Spleen (tissue), 11 donors: ENCODE measurements around the gene SPRN. TPM values are rescaled to one million over a fixed set of nuclear protein-coding genes. Genes with fewer than 3 reads are reported as not detected.
A peak's percentile ranks its signal among the peaks of the same experiment; 100 is the strongest.

ENCODE experiments used
- DNase-seq: peaks from one replicate; pipeline ENCODE4 v3.0.0-alpha.2; 2020
- H3K27ac ChIP-seq, 8 donors: fragments of 200-600 bp; sonication (generic) in 7 of 8; 1 replicate in 4 of 8; 2 replicates in 4 of 8; pipeline versions ENCODE4 v1.5.0 to v1.8.0; 2016 to 2021; ENCODE audit warnings: inconsistent platforms in 4 of 8, mild to moderate bottlenecking in 4 of 8, moderate library complexity in 1 of 8
- H3K27me3 ChIP-seq, 7 donors: fragments of 200-600 bp; sonication (generic) in 6 of 7; replicated peaks in 1 of 7; 1 replicate in 4 of 7; 2 replicates in 3 of 7; pipeline versions ENCODE4 v1.5.0 to v1.8.0; 2016 to 2021; ENCODE audit warnings: inconsistent platforms in 3 of 7, mild to moderate bottlenecking in 1 of 7
- H3K36me3 ChIP-seq, 6 donors: fragments of 200-600 bp; sonication (generic) in 5 of 6; 1 replicate in 4 of 6; 2 replicates in 2 of 6; pipeline versions ENCODE4 v1.5.0 to v1.8.0; 2016 to 2021; ENCODE audit warnings: inconsistent platforms in 2 of 6
- H3K4me1 ChIP-seq, 6 donors: fragments of 200-600 bp; sonication (generic) in 5 of 6; 1 replicate in 3 of 6; 2 replicates in 3 of 6; pipeline versions ENCODE4 v1.5.0 to v1.8.0; 2016 to 2021; ENCODE audit warnings: inconsistent platforms in 3 of 6
- H3K4me3 ChIP-seq, 8 donors: fragments of 200-600 bp; sonication (generic) in 7 of 8; 1 replicate in 4 of 8; 2 replicates in 4 of 8; pipeline versions ENCODE4 v1.5.0 to v1.8.0; 2016 to 2021; ENCODE audit warnings: inconsistent platforms in 4 of 8, mild to moderate bottlenecking in 4 of 8, moderate library complexity in 2 of 8
- H3K9me3 ChIP-seq, 8 donors: fragments of 200-600 bp; sonication (generic) in 7 of 8; 1 replicate in 4 of 8; 2 replicates in 4 of 8; pipeline versions ENCODE4 v1.5.0 to v1.8.0; 2016 to 2021; ENCODE audit warnings: inconsistent platforms in 4 of 8
- CTCF ChIP-seq, 11 experiments: fragments of 200-600 bp in 7 of 11; fragments of 450-650 bp in 4 of 11; sonication (generic) in 4 of 11; IDR thresholded peaks in 8 of 11; conservative IDR thresholded peaks in 3 of 11; 1 replicate in 7 of 11; 2 replicates in 4 of 11; pipeline versions ENCODE4 v1.4.0 to v1.8.0; 2016 to 2021; ENCODE audit warnings: antibody characterized with exemption in 11 of 11, inconsistent platforms in 4 of 11, mild to moderate bottlenecking in 1 of 11
- POLR2A ChIP-seq, 3 donors: fragments of 450-650 bp; IDR thresholded peaks; one replicate each; pipeline ENCODE4 v1.5.1; 2017; ENCODE audit warnings: antibody characterized with exemption in 3 of 3, mild to moderate bottlenecking in 1 of 3
- POLR2AphosphoS5 ChIP-seq, 3 donors: sonication (generic); formaldehyde crosslinking; IDR thresholded peaks; one replicate each; pipeline ENCODE4 v1.5.1; 2017; ENCODE audit warnings: antibody characterized with exemption in 3 of 3
- WGBS, 5 donors: extraction: QIAGEN DNeasy Blood & Tissue Kit in 3 of 5; methylation state at CpG; one replicate each; pipeline versions ENCODE4 v1.1.5 to v1.1.7; 2013 to 2018; 5-methylcytosine and 5-hydroxymethylcytosine counted together
- intact Hi-C: fragments of 100-400 bp; cut with DNase I; formaldehyde crosslinking; loops from one replicate; pipeline ENCODE4 v1.15.0; 2023; ENCODE audit warnings: low total_unique reads
- polyA plus RNA-seq, 3 donors: library from polyadenylated mRNA; stranded (reverse); fragments of 200-250 nt; gene quantifications; one replicate each; pipeline ENCODE4 v1.2.1, GENCODE V29; 2013
- total RNA-seq, 7 donors: library from RNA; depleted of rRNA in 3 of 7; stranded (reverse); fragments of >200 nt in 3 of 7; fragmentation: NEBNext Ultra II Directional in 4 of 7; extraction: Animal tissue kit (Norgen Biotek cat#: 25700) in 4 of 7; gene quantifications; one replicate each; pipeline versions ENCODE4 v1.1.0 to v1.2.1, GENCODE V29; 2016 to 2021
- donor health status: healthy with polysubstance abuse.
- donor health status: DM: no; HTN: no; CAD: no; lungs with moderate emphysema.
- donor health status: DM: no; HTN: no; CAD: no.
- donor health status: Bipolar disorder and iron deficiency.
- donor health status: healthy.
- donor health status: DM: no; HTN: no; CAD: no.
- donor health status: DM: yes; HTN: yes; CAD: no.

The SPRN gene
- total and polyA plus RNA-seq, 10 donors = 0.14 to 0.58 (median 0.21) TPM; not detected in 4

- 33 to 36% (median 35%) methylated on average over 27 of the region's 27 CpGs for WGBS, 5 donors
- TF ChIP-seq CTCF (IDR thresholded peaks at IDR 0.05 in 8 of 11, conservative IDR thresholded peaks at IDR 0.05 in 3 of 11) (no peak), POLR2A (IDR thresholded peaks at IDR 0.05) (no peak), POLR2AphosphoS5 (IDR thresholded peaks at IDR 0.05) (no peak)
Observed at GRCh38 chr10:133393401-133394063, 30.9 kb downstream of the SPRN start.

DNA sequence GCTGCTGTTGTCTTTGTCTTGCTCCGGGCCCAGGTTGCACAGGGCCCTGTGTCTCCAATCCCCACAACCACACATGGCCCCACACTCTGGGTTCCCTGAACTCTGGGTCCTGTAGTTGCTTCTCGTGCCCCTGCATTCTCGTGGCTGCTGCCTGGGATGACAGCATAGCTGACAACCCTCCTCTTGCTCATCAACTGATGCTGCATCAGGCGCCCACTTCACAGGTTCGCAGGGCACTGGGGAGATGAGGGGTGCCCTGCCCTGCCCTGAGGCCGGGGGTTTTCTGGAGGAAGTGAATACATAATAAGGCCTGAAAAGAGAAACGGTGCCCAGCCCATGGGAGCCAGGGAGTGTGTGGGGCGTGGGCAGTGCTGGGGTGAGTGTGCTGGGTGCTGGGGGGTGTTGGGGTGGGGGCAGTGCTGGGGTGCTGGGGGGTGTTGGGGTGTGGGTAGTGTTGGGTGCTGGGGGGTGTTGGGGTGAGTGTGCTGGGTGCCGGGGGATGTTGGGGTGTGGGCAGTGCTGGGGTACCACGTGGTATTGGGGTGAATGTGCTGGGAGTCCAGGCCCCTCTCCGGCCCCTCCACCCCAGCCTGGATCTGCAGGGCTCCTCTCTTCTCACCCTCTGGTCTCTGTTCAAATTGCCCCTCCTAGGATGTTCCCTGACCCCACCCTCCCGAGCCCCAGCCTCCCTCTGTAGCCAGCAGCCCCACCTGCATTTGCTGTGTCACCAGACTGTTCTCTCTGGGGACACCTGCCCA lies 32.5 kb downstream of the SPRN start:
- WGBS, 5 donors = 66 to 83% (median 74%) methylated on average over 10 to 12 of the region's 12 CpGs
- Histone ChIP-seq H3K27me3 (no peaks in the 10 kb centered on the region), H3K4me1 (peaks cover 34 to 95% (median 77%) of the 10 kb centered on the region in 6 donors), H3K27ac (peak overlapping the region in 6 of 8 donors; percentile 11 to 94 (median 88)), H3K9me3 (no peaks in the 10 kb centered on the region), H3K36me3 (peaks cover 0 to 20% (median 11%) of the 10 kb centered on the region in 6 donors), H3K4me3 (no peak overlapping the region)
- intact Hi-C loops = no loop called here
- DNase-seq = no peak
- TF ChIP-seq POLR2AphosphoS5 (IDR thresholded peaks at IDR 0.05) (peak in 1 of 3 donors; percentile 36), CTCF (IDR thresholded peaks at IDR 0.05 in 8 of 11, conservative IDR thresholded peaks at IDR 0.05 in 3 of 11) (no peak), POLR2A (IDR thresholded peaks at IDR 0.05) (no peak)

More at GRCh38 chr10:133393401-133394063, 30.9 kb downstream of the SPRN start:
- H3K9me3 ChIP-seq = no peaks in the 10 kb centered on the region
- peak overlapping the region; percentile 67 to 94 (median 86) for H3K4me3 ChIP-seq
- H3K27ac ChIP-seq = peak overlapping the region; percentile 83 to 94 (median 86)
- no peaks in the 10 kb centered on the region for H3K27me3 ChIP-seq
- no peak for DNase-seq
- H3K36me3 ChIP-seq = peaks cover 0 to 35% (median 22%) of the 10 kb centered on the region in 6 donors
- intact Hi-C loops = no loop called here
- H3K4me1 ChIP-seq = peaks cover 27 to 83% (median 66%) of the 10 kb centered on the region in 6 donors

DNA sequence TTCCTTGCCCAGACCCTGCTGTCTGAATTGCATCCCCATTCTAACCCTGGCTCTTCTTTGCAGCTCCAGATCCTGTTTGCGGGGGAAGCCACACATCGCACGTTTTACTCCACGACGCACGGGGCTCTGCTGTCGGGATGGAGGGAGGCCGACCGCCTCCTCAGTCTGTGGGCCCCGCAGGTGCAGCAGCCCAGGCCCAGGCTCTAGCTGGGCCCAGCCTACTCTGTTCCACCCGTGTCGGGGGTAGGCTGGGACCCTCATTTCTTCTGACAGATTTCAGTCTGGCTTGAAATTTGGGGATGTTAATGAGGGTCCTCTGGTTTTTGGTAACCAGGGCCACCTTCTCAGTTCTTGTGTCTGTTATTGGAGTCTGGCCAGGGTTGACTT lies 33.2 kb downstream of the SPRN start:
- TF ChIP-seq POLR2A (IDR thresholded peaks at IDR 0.05) (no peak), POLR2AphosphoS5 (IDR thresholded peaks at IDR 0.05) (peak in 1 of 3 donors; percentile 21), CTCF (IDR thresholded peaks at IDR 0.05 in 8 of 11, conservative IDR thresholded peaks at IDR 0.05 in 3 of 11) (no peak)
- H3K36me3 ChIP-seq = peaks cover 0 to 13% (median 5%) of the 10 kb centered on the region in 6 donors
- WGBS, 5 donors = 89 to 100% (median 93%) methylated on average over 4 to 12 of the region's 12 CpGs
- no peaks in the 10 kb centered on the region for H3K9me3 ChIP-seq
- H3K4me1 ChIP-seq = peaks cover 34 to 90% (median 77%) of the 10 kb centered on the region in 6 donors
- no peaks in the 10 kb centered on the region for H3K27me3 ChIP-seq
- peak overlapping the region in 7 of 8 donors; percentile 20 to 94 (median 88) for H3K27ac ChIP-seq
- DNase-seq = no peak
- H3K4me3 ChIP-seq = no peak overlapping the region
- intact Hi-C loops = no loop called here
